GM19452 (cell line): Measurements from ENCODE around the gene ETV5.

Experiments used
- ATAC-seq: cut with Tn5 transposase; IDR thresholded peaks from one replicate; pipeline ENCODE4 v1.9.1; 2021; ENCODE audit not compliant: unreplicated experiment

The ETV5 gene

DNA sequence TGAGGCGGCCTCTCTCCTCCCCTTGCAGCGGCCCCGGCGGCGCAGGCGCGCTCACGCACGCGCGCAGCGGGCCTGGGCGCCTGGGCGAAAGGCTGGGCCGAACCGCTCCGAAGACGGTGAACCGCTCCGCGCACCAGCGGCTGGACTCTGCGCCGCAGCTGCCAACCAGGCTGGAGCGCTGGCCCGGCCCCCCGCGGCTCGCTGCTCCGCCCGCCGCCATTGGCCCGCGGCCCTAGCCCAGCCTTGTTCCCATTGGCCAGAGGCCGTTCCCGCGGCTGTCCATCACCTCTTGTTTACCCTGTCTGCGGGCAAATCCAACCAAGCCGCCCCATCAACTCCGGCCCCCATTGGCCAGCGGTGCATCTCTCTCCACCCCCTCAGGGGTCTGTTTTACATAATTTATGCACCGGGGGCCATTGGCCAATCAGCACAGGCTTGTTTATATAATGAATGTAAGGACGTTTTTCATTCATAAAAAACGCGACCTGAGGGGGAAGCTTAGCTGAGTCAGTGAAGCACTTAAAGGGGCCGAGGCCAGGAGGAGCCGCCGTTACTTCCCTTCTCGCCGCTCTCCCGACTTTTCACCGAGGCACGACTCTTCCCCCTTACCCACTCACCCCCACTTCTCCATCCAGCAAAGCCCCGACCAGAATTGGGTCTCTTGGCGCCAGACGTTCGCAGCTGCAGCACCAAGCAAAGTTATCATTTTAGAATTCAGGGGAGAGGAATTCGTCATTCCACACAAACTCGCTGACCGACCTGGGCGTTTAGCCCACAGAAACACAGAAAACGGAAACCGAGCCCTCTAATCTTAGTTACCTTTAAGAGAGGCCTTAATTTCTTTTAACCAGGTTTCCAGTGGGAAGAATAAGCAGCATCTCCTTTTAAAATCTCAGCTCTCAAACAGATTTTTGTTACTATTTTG lies at the start of gene ETV5:
Gene ETV5, minus strand, starts transcription at position 149 of the 925 bp plus-strand sequence. CDS start 3,221 bp downstream, outside the sequence.
- peak; percentile 96 for ATAC-seq

- ATAC-seq: no peak
Measured at GRCh38 chr3:186154641-186155040, 45.8 kb upstream of the ETV5 start.

DNA sequence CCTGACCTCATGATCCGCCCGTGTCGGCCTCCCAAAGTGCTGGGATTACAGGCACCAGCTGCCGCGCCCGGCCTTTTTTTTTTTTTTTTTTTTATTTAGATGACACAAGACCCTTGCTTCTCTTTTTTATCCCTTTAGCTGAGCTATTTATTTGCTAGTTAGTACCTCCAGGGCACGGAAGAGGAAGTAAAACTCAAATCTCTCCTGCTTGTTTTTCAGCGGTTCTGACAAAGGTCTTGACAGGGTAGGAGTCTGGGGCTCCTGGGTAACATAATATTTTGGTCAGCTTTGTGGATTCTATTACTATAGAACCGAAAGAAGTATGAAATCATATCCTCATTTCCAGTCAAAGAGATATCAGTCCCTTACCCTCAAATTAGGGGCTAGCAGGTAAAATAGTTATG lies 44.0 kb upstream of the ETV5 start:
- ATAC-seq: peak; percentile 92

- peak; percentile 24 for ATAC-seq
Measured at GRCh38 chr3:186152361-186152798, 43.5 kb upstream of the ETV5 start.

- no peak for ATAC-seq
Measured at GRCh38 chr3:186151077-186151971, 42.4 kb upstream of the ETV5 start.

DNA sequence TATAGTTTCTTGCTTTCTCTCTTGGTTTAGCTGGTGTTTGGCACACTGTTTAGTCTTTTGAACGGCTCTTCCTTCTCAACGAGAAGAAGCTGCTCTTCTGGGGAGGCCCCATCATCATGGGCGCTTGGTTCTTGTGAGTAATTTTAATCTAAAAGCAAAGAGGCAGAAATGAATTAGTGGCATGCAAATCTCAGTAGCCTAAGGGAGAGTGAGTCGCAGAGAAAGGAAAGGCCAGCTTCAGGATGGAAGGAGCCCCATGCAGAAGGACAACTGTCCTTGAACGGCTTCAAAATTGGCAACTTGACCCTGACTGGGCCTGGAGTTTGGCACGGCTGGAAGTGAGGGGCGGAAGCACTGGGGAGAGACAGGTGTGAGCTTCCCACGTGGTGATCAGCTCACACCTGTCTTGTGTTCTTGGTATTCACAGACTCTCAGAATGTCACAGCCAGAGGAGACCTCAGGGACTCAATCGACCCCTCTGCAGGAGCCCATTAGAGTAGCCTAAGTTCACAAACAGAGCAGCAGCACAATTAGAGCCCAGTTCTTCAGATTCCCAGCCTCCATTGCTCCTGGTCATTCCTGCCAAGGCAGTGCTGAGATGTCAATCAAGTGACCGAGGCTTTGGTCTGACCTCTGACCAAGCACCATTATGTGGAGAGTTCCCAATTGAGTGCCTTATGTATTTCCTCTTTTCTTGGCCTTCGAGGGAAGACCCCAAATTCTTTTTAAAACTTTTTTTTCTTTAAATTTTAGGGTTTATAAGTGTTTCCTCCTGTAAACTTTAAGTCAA lies 41.3 kb upstream of the ETV5 start:
- no peak for ATAC-seq

DNA sequence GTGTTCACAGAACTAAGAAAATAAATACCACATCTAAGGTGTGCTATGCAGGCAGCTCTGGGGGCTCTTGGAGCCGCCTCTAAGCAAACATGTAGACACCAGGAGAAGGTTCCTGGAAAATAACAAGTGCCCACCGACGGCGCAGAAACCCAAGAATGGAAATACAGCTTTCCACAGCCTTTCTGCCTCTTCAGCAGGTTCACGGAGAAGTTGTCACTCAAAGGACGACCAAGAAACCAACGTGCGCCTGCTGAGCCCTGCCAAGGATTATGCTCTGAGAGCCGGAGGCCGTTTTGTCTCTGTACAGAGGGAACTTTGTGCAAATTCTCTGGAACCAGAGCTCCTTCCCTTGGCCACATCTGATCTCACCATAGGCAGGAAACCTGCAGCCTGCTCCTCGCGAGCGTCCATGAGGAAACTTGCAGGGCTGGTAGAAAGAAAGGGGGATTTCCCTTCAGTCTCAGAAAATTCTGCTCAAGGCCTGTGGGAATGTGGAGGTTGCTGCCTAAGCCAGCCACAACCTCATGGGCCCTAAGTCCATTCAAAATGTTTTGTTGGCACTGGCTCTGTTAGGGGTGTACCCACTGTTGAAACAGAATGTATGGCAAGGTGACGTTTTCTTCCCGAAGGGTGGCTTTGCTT lies 40.6 kb upstream of the ETV5 start:
- ATAC-seq: no peak

GRCh38 chr3:186144257-186144656 lies 35.4 kb upstream of the ETV5 start:
- ATAC-seq: no peak

DNA sequence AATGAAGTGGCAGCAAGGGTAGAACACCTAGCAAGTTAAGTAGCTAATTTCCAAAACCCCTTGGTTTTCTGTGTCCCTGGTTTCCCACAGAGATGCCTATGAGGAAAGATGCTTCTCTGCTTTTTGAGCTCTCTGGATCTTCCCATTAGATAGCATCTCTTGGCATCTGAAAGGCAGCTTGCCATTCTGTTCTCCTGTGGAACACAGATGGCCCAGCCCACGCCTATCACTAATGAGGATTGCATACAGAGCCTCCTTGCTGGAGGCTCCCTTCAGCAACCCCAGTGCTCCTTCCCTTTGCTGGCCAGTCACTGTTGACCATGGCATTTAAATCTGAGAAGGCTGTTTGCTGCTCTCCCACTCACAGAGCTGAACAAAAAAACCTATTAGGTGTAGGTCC lies 34.4 kb upstream of the ETV5 start:
- ATAC-seq: no peak

- ATAC-seq: no peak
Measured at GRCh38 chr3:186142393-186142932, 33.6 kb upstream of the ETV5 start.

DNA sequence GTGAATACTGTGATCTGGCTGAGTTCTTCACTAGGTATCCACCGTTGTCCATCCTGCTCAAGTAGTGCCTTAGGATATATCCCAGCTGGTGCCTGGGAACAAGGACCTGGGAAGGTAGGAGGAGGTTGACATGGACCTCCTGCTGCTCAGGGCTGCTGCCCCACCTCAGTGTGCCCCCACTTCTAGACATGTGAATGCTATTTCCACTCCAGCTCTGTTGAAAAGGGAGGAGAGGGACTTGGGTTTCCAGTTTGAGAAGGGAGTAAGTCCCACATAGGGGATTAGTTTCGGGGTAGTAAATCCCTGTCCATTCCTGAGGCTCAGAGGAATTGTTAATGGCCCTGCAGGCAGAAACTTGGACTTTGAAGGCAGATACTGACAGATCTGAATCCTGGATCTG lies 32.9 kb upstream of the ETV5 start:
- ATAC-seq: no peak

DNA sequence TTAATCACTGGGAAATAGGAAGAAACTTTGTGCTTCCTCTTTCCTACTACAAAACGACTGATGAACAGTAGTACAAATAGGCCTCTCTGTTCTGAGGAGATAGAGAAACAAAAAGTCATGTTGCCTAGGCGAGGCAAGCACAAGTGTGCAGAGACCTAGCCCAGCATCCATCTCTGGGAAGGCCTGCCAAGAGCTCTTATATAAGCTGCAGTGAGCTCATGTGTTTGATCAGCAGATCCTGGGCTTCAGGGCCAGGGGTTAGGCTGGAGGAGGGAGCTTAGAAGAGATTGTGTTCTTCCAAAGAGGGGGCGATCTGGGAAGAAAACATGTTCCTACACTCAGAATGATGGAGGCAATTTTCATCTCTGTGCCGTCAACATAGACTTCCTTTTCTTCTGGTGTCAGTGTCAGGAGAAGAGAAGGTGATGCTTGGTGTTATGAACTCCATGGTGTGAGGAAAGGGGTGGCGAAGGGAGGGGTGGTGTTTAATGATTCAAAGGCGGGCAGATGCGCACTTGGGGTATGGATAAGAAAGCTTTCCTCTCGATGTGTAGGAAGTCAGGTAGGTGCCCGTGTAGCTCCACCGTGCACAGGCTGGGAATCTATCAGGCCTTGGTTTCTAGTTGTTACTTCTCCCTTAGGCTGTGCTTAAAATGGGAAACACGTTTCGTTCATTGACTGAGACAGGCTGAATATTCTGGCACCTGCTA lies 29.5 kb upstream of the ETV5 start:
- ATAC-seq: no peak

DNA sequence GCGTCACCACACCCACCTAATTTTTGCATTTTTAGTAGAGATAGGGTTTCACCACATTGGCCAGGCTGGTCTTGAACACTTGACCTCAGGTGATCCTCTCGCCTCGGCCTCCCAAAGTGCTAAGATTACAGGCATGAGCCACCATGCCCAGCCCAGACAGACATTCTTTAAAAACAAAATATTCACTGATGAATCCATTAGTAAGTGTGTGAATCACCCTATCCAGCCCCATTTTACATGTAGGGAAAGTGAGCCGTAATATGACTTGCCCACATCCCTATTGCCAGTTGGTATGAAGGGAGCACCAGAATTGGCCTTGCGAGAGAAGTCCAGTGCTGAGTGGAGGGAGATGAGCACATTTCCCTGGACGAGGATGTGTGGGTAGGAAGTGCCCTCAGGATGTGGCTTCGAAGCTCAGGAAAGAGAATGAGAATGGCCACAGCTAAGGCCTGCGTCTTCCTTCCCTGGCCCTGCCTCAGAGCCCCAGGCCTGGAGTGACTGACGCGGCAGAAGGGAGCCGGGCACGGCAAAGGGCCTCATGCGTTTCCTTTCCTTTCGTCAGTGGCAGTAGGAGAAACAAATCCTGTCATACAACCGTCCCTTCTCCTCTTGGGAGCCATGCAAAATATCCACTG lies 28.3 kb upstream of the ETV5 start:
- ATAC-seq: no peak

DNA sequence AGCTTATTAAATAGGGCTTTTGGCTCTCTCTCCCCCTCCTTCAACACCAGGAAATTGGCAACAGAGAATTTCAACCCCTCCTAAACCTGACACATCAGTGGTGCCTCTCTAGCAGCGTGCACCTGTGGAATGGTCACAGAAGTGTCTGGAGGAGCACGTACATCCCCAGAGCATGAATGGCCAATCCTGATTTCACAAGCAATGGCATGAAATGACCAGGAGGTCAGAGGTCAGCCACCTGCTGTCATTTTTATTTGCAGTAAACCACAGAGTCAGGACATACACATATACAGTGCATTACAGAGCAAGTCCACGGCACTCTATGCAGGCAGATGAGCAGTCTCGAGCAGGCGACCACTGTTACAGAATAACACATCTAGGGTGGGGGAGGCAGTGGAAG lies 25.1 kb upstream of the ETV5 start:
- no peak for ATAC-seq

GRCh38 chr3:186132487-186132886 lies 23.6 kb upstream of the ETV5 start:
- no peak for ATAC-seq

- no peak for ATAC-seq
Measured at GRCh38 chr3:186129206-186129605, 20.3 kb upstream of the ETV5 start.

DNA sequence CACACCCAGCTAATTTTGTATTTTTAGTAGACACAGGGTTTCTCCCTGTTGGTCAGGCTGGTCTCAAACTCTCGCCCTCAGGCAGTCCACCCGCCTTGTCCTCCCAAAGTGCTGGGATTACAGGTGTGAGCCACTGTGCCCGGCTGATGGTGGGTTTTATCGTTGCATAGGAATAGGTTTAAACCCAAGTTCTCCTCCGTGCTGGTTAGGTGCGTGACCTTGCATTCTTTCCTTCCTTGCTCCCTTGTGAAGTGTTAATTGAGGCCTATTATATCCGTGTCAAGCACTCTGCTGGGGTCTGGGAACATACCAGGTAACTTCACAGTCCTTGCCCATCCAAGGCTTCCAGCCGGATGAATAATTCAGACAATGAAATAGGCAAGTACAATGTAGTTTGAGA lies 19.3 kb upstream of the ETV5 start:
- no peak for ATAC-seq

GRCh38 chr3:186127463-186127862 lies 18.6 kb upstream of the ETV5 start:
- ATAC-seq: no peak

- no peak for ATAC-seq
Measured at GRCh38 chr3:186125118-186125517, 16.2 kb upstream of the ETV5 start.
